ENCODE measurements around the gene FIGNL2.

FIGNL2 gene

DNA sequence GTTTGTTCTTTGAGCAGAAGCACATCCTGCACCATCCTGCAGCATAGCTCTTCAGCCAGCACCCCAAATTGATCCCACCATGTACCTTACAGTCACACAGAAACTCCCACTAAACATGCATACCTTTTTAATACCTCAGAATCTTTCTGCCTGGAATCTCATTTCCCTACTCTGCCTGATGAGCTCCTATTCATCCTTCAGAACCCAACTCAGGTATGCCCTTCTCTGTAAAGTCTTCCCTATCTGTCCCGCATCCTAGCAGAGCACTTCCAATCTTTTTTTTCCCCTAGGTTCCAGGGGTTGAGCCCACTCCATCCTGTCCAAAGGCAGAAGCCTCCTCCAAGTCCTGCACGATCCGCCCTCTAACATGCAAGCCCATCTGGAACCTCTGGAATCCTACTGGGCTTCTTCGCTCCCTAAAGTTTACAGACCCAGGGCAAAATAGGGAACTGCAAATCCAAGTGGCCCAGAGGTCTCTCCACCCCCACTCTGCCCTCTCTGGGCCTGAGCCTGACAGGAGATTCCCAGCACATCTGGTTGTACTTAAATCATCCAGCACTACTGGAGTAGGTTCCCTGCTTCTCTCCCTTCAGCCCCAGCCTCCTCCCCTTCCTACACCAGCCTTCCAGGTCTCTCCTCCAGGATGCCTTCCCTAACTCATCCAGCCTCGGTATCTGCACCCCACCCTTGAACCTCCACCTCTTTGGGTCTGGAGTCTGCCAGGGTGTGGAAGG, 4.1 kb upstream of the FIGNL2 start:
- Histone ChIP-seq H3K4me3 (ENCODE audit: low read depth, low read length) (no peak overlapping the region), H3K27me3 (ENCODE audit: insufficient read depth, low read length) (peaks cover 42% of the 10 kb centered on the region), H3K4me1 (ENCODE audit: control insufficient read depth, insufficient read depth, low read length, unreplicated experiment) (peaks cover 9% of the 10 kb centered on the region), H3K36me3 (ENCODE audit: insufficient read depth, low read length) (no peaks in the 10 kb centered on the region), H2AFZ (ENCODE audit: low read length, unreplicated experiment) (no peak overlapping the region), H3K79me2 (ENCODE audit: control insufficient read depth, insufficient read depth, low read length, unreplicated experiment) (no peaks in the 10 kb centered on the region), H3K27ac (ENCODE audit: low read depth, low read length) (no peak overlapping the region)

DNA sequence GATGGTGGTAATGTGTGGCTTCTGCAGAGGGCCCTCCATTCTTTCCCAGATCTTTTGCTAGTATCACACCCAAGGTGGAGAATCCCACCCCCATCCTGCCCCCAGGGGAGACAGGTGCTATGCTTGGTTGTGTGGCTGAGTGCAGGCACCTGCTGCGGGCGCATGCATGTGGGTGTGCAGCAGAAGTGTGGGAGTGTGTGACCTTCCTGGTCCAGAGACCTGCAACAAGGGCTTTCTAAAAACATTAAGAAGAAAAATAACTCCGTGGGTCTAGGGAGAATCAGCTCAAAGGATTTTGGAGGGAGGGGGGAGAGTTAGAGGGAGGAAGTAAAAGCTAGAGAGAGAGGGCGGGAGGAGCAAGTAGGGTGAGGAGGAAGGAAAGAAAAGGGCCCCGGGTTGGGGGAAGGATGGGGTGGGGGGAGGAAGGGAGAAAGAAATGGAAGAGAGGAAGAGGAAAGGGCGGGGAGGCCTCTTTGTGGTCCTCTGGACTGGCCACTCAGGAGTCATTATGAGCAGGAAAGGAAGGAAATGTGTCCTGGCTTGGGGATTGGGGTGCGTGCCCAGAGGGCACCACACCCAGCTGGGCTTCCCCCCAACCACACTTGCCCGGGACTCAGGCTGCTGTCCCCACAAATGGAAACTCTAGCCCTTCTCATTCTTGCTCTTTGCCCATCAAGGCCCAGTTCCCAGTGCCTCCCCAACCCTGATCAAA, 3.1 kb upstream of the FIGNL2 start:
- H3K36me3 ChIP-seq (ENCODE audit: insufficient read depth, low read length), result no peaks in the 10 kb centered on the region
- peaks cover 11% of the 10 kb centered on the region for H3K4me1 ChIP-seq (ENCODE audit: control insufficient read depth, insufficient read depth, low read length, unreplicated experiment)
- peaks cover 46% of the 10 kb centered on the region for H3K27me3 ChIP-seq (ENCODE audit: insufficient read depth, low read length)
- no peak overlapping the region for H3K27ac ChIP-seq (ENCODE audit: low read depth, low read length)
- H3K4me3 ChIP-seq (ENCODE audit: low read depth, low read length), result no peak overlapping the region
- H3K79me2 ChIP-seq (ENCODE audit: control insufficient read depth, insufficient read depth, low read length, unreplicated experiment), result no peaks in the 10 kb centered on the region
- no peak overlapping the region for H2AFZ ChIP-seq (ENCODE audit: low read length, unreplicated experiment)

DNA sequence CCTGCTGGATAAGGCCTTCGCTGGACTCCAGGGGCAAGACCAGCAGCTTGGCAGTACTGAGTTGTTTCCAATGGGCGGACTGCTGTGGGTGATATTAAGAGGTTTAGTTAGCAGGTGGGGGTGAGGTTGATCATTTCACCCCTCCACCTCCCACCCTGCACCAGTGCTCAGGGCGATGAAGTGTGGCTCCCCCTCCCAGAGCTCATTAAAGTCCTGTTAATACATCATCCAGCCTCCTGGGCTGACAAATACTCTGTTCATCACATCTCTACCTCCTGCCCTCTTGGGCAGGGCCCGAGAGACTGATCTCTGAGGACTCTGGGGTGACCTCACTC, 2.4 kb upstream of the FIGNL2 start:
- peaks cover 51% of the 10 kb centered on the region for H3K27me3 ChIP-seq (ENCODE audit: insufficient read depth, low read length)

DNA sequence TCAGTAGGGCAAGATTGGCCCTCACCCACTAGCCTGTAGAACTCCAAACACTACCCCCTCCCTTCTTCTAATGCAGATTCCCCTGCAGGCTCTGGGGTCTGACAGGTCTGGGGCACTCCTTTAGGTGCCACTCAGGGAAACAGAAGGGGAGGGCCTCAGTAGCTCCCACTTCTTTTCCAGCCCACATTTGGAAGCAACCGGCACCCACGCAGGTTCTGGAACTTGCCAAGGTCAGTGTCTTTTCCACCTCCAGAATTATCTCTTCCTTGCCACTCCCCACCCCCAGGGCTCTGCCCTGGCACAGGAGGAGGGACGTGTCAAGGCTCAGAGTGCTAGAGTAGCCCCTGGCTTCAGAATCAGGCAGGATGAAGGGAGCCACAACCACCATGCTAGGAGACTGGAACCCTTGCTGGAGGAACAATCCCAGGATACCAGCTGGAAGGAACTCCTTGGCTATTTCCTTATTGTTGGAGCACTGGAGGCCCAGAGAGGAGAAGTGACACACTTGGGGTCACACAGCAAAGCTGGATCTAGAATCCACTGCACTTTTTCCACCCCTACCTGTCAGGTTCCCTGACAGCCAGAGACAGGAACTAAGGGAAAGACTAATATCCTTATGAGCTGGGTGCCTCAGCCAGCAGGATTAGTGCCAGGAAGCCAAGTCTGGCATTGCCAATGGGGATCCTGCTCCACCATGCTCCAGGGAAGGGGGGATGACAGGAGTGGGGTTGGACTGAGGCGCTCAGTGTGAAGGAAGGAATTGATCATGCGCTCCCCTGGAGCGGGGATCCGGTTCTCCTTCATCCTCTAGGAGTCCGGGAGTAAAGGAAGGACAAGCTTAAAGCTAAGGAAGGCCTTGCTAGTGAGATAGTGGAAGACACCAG, 1.8 kb upstream of the FIGNL2 start:
- Histone ChIP-seq H3K79me2 (ENCODE audit: control insufficient read depth, insufficient read depth, low read length, unreplicated experiment) (no peaks in the 10 kb centered on the region), H3K27me3 (ENCODE audit: insufficient read depth, low read length) (peaks cover 52% of the 10 kb centered on the region), H3K4me3 (ENCODE audit: low read depth, low read length) (no peak overlapping the region), H3K27ac (ENCODE audit: low read depth, low read length) (no peak overlapping the region), H3K4me1 (ENCODE audit: control insufficient read depth, insufficient read depth, low read length, unreplicated experiment) (peaks cover 5% of the 10 kb centered on the region), H2AFZ (ENCODE audit: low read length, unreplicated experiment) (no peak overlapping the region), H3K36me3 (ENCODE audit: insufficient read depth, low read length) (no peaks in the 10 kb centered on the region)

More for the DNA sequence above, 2.4 kb upstream of the FIGNL2 start:
- peaks cover 9% of the 10 kb centered on the region for H3K4me1 ChIP-seq (ENCODE audit: control insufficient read depth, insufficient read depth, low read length, unreplicated experiment)
- H3K79me2 ChIP-seq (ENCODE audit: control insufficient read depth, insufficient read depth, low read length, unreplicated experiment), result no peaks in the 10 kb centered on the region
- no peak overlapping the region for H3K4me3 ChIP-seq (ENCODE audit: low read depth, low read length)
- H3K27ac ChIP-seq (ENCODE audit: low read depth, low read length), result no peak overlapping the region
- no peaks in the 10 kb centered on the region for H3K36me3 ChIP-seq (ENCODE audit: insufficient read depth, low read length)
- H2AFZ ChIP-seq (ENCODE audit: low read length, unreplicated experiment), result no peak overlapping the region

DNA sequence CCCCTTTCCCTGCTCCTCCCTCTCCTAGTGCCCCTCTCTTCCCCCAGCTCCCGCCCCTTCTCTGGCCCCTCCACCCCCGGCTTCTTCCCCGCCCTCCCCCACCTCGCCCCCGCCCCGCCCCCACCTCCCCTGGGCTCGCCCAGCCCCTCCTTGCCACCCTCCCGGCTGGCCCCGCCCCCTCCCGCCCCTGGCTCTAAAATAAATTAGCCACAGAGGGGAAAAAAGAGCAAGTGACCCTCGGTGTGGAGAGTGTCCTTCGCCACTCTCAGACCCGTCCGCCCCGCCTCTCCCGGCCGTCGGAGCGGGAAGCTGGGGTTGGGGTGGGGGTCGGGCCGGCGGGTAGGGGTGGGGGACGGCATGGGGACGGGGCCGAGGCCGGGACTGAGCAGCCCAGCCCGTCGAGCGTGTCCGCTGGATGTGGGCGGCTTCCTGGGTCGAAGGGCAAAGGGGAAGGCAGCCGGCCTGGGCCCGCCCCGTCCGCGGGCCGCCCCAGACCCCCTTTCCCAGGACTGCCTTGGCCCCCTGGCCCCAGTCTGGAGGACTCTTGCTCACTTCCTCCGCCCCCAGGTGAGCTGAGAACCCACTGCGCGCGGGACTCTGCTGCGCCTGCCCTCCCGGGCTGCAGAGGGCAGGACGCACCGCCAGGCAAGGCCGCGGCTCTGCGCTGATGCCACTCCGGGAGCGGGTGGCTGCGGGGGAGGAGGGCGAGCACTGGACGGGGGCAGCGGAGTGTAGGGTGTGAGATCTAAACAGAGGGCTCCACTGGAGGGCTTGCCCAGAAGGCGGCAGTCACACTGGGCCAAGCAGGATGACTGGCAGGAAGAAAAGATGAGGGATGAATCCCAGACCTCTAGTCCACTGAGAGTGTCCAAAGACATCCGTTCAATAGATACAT, 570 bp upstream of the FIGNL2 start:
- Histone ChIP-seq H3K4me3 (ENCODE audit: low read depth, low read length) (no peak overlapping the region), H3K27ac (ENCODE audit: low read depth, low read length) (no peak overlapping the region), H3K36me3 (ENCODE audit: insufficient read depth, low read length) (no peaks in the 10 kb centered on the region), H3K79me2 (ENCODE audit: control insufficient read depth, insufficient read depth, low read length, unreplicated experiment) (no peaks in the 10 kb centered on the region), H3K27me3 (ENCODE audit: insufficient read depth, low read length) (peaks cover 63% of the 10 kb centered on the region), H2AFZ (ENCODE audit: low read length, unreplicated experiment) (no peak overlapping the region), H3K4me1 (ENCODE audit: control insufficient read depth, insufficient read depth, low read length, unreplicated experiment) (peaks cover 5% of the 10 kb centered on the region)

DNA sequence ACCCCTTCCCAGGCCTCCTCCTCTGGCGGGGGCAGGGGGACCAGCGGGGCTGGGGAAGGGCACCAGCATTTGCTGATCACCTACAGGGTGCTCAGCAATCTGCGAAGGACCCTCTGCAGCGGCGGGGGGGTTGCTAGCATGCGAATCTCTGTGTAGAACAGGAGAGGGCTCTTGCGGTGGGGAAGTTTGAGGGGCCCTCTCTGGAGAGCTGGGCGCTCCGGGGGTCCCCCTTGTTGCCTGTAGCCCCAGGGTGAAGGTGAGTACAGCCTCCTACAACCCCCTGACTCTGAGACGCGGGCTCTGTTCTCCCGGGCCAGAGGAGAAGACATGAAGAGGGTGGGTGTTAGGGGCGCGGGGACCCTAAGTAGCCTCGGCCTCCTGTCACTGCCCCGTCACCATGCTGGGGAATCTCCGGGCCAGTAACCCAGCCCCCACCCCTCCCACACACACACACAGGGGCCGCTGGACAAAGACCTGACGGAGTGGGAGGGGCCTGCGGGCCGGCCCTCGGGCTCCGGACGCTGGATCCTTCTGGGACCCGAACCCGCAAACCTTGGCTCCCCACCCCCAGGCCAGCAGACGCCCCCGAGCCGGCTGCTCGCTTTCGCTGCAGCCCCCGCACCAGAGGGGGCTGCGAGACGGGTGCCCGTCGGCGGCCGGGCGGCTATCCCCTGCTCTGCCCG, 734 bp downstream of the FIGNL2 start:
- Histone ChIP-seq H3K79me2 (ENCODE audit: control insufficient read depth, insufficient read depth, low read length, unreplicated experiment) (no peaks in the 10 kb centered on the region), H3K27ac (ENCODE audit: low read depth, low read length) (no peak overlapping the region), H3K4me3 (ENCODE audit: low read depth, low read length) (peak overlapping the region; percentile 64), H3K36me3 (ENCODE audit: insufficient read depth, low read length) (no peaks in the 10 kb centered on the region), H2AFZ (ENCODE audit: low read length, unreplicated experiment) (peak overlapping the region; percentile 67), H3K4me1 (ENCODE audit: control insufficient read depth, insufficient read depth, low read length, unreplicated experiment) (peaks cover 5% of the 10 kb centered on the region), H3K27me3 (ENCODE audit: insufficient read depth, low read length) (peaks cover 67% of the 10 kb centered on the region)

DNA sequence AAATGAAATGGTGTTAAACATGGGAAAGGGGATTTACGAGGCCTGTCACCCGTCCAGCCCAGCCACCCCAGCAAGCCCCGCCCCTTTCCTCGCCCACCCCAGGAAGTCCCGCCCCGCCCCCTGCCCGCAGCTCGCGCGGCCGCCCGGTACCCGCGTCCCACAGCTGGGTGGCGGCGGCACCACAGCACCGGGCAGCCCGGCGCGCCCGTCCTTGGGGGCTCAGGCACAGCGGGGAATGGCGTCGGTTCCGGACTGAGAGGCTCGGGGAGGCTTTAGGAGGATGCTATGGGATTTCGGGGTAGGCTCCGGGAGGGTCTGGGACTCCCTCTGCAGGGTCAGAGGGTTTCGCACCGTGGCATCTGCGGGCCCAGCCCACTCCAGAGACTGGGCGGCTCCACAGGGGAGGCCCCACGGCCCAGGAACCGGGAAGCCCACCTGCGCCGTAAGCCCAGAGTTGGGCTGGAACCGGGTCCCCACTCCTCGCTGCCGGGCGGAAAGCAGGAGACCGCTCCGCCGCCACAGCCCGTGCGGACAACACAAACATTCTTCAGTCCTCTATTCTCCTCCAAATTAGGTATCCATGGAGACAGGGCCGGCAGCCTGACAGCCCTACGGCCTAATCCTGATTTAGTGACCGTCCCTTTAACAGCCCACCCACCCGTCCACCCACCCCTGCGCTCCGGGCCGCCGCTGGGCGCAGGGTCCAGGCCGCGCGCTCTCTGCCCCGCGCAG, 1.4 kb downstream of the FIGNL2 start:
- Histone ChIP-seq H2AFZ (ENCODE audit: low read length, unreplicated experiment) (peak overlapping the region; percentile 45), H3K27me3 (ENCODE audit: insufficient read depth, low read length) (peaks cover 69% of the 10 kb centered on the region), H3K4me3 (ENCODE audit: low read depth, low read length) (peak overlapping the region; percentile 64), H3K36me3 (ENCODE audit: insufficient read depth, low read length) (no peaks in the 10 kb centered on the region), H3K79me2 (ENCODE audit: control insufficient read depth, insufficient read depth, low read length, unreplicated experiment) (no peaks in the 10 kb centered on the region), H3K27ac (ENCODE audit: low read depth, low read length) (no peak overlapping the region), H3K4me1 (ENCODE audit: control insufficient read depth, insufficient read depth, low read length, unreplicated experiment) (peaks cover 5% of the 10 kb centered on the region)

DNA sequence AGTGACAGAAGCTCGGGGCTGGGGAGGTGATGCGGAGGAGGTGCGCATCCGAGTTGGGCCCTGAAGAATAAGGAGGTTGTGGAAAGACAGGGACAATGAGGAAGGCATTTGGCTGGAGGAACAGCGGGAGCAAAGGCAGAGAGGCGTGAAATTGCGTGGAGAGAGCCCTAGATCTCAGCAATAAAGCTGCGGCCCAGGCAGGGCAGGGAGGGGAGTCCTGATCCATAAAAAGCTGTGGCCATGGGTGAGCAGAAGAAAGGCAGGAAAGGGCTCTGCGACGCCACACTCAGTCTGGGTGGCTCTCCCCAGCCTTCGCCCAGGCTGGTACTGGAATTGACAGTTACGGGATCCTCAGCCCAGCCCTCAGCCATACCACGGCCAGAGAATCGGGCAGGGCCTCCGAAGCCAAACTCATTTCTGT, 2.2 kb downstream of the FIGNL2 start:
- Histone ChIP-seq H3K4me1 (ENCODE audit: control insufficient read depth, insufficient read depth, low read length, unreplicated experiment) (peaks cover 5% of the 10 kb centered on the region), H3K27me3 (ENCODE audit: insufficient read depth, low read length) (peaks cover 73% of the 10 kb centered on the region), H2AFZ (ENCODE audit: low read length, unreplicated experiment) (no peak overlapping the region), H3K79me2 (ENCODE audit: control insufficient read depth, insufficient read depth, low read length, unreplicated experiment) (no peaks in the 10 kb centered on the region), H3K4me3 (ENCODE audit: low read depth, low read length) (no peak overlapping the region), H3K36me3 (ENCODE audit: insufficient read depth, low read length) (no peaks in the 10 kb centered on the region), H3K27ac (ENCODE audit: low read depth, low read length) (no peak overlapping the region)

DNA sequence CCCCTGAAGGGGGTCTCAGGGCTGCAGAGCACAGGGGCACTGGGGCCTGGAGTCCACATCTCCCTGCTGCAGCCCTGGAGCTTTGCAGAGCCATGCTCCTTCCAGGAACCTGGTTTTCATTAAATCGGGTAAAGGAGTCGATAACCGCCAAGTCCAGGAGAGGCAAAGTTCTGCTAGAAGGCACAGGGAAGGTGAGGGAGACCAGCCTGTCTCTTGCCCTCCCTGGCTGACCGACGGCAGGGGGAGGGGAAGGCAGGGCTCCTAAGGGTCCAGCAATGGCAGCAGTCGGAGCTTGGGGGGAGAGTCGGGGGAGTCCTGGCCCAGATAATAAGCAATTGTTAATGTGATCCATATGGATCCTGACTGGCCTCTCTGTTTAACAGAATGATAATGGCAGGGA, 3.0 kb downstream of the FIGNL2 start:
- Histone ChIP-seq H3K27me3 (ENCODE audit: insufficient read depth, low read length) (peaks cover 80% of the 10 kb centered on the region), H3K27ac (ENCODE audit: low read depth, low read length) (no peak overlapping the region), H3K4me3 (ENCODE audit: low read depth, low read length) (no peak overlapping the region), H3K36me3 (ENCODE audit: insufficient read depth, low read length) (no peaks in the 10 kb centered on the region), H3K79me2 (ENCODE audit: control insufficient read depth, insufficient read depth, low read length, unreplicated experiment) (no peaks in the 10 kb centered on the region), H2AFZ (ENCODE audit: low read length, unreplicated experiment) (no peak overlapping the region), H3K4me1 (ENCODE audit: control insufficient read depth, insufficient read depth, low read length, unreplicated experiment) (peaks cover 5% of the 10 kb centered on the region)
